Osteocyte (in vitro differentiated cells): ENCODE data around the gene RPP25. TPM values are rescaled to one million over a fixed set of nuclear protein-coding genes. Genes with fewer than 3 reads are reported as not detected.

Source experiments
- DNase-seq: peaks from one replicate; pipeline ENCODE4 v3.0.0; 2021; ENCODE audit warnings: mixed read lengths; ENCODE audit not compliant: unreplicated experiment; ENCODE audit errors: extremely low spot score
- H3K27ac Mint-ChIP-seq: one replicate; pipeline ENCODE4 v1.8.0; 2021; ENCODE audit warnings: mild to moderate bottlenecking, mixed read lengths; ENCODE audit not compliant: unreplicated experiment
- H3K27me3 Mint-ChIP-seq: one replicate; pipeline ENCODE4 v1.8.0; 2021; ENCODE audit warnings: mixed read lengths; ENCODE audit not compliant: unreplicated experiment
- H3K36me3 Mint-ChIP-seq: one replicate; pipeline ENCODE4 v1.8.0; 2021; ENCODE audit warnings: mixed read lengths; ENCODE audit not compliant: unreplicated experiment
- H3K4me1 Mint-ChIP-seq: one replicate; pipeline ENCODE4 v1.8.0; 2021; ENCODE audit warnings: mixed read lengths; ENCODE audit not compliant: unreplicated experiment
- H3K4me3 Mint-ChIP-seq: one replicate; pipeline ENCODE4 v1.8.0; 2021; ENCODE audit warnings: mild to moderate bottlenecking, moderate library complexity, mixed read lengths; ENCODE audit not compliant: unreplicated experiment
- H3K9me3 Mint-ChIP-seq: one replicate; pipeline ENCODE4 v1.8.0; 2021; ENCODE audit warnings: mixed read lengths; ENCODE audit not compliant: unreplicated experiment
- total RNA-seq: library from RNA; stranded (reverse); gene quantifications from 2 replicates; pipeline ENCODE4 v1.2.1, GENCODE V29; 2021
- TF ChIP-seq, protein P1 (sequence below): fragments of 200-600 bp; sonication (generic); IDR thresholded peaks from 2 replicates; pipeline ENCODE4 v1.5.0; 2021; ENCODE audit warnings: antibody characterized with exemption, mild to moderate bottlenecking, moderate library complexity

Gene RPP25
- total RNA-seq, 1 donor from 2014 or later = 19.8 TPM

DNA sequence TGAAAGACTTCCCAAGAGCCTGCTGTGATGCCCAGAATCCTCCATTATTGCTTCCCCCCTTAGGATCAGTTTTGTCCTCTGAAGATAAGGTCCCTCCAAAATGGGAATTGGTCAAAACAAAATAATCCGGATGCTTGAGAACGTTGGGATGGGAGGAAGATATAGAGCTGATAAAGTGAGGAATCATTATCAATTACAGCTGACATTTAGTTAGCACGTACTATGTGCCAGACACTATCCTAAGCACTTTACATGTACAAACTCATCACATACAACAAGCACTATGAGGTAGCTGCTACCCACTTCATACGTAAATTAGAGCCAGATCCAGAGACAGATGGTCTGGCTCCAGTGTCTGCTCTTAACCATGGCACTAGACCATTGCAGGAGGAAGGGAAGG is 6.6 kb upstream of the RPP25 start:
- Mint-ChIP-seq H3K36me3 (no peaks in the 10 kb centered on the region), H3K27ac (no peak overlapping the region), H3K9me3 (no peaks in the 10 kb centered on the region), H3K4me3 (no peak overlapping the region), H3K4me1 (peaks cover 38% of the 10 kb centered on the region), H3K27me3 (no peaks in the 10 kb centered on the region)
- DNase-seq = no peak
- TF ChIP-seq, protein P1, sequence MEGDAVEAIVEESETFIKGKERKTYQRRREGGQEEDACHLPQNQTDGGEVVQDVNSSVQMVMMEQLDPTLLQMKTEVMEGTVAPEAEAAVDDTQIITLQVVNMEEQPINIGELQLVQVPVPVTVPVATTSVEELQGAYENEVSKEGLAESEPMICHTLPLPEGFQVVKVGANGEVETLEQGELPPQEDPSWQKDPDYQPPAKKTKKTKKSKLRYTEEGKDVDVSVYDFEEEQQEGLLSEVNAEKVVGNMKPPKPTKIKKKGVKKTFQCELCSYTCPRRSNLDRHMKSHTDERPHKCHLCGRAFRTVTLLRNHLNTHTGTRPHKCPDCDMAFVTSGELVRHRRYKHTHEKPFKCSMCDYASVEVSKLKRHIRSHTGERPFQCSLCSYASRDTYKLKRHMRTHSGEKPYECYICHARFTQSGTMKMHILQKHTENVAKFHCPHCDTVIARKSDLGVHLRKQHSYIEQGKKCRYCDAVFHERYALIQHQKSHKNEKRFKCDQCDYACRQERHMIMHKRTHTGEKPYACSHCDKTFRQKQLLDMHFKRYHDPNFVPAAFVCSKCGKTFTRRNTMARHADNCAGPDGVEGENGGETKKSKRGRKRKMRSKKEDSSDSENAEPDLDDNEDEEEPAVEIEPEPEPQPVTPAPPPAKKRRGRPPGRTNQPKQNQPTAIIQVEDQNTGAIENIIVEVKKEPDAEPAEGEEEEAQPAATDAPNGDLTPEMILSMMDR = no peak

DNA sequence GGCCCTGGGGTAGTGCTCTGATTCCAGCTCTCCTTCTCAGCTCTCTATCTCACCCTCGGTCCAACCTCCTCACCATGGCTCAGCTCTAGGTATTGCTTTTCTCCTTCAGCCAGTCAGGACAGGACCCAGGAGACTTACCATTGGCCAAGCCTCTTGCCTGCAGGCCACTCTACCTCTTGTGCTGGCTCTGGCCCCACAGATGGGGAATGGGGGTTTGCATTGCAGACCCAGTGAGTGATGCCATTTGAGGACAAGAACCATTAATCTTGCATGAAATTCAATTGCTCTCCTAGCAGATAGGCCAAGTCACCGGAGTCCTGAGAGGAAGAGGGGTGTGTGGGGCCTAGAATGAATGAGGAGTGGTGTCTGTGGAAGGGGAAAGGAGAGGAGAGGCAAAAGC is 6.1 kb upstream of the RPP25 start:
- no peaks in the 10 kb centered on the region for H3K27me3 Mint-ChIP-seq
- H3K36me3 Mint-ChIP-seq = no peaks in the 10 kb centered on the region
- peaks cover 42% of the 10 kb centered on the region for H3K4me1 Mint-ChIP-seq

DNA sequence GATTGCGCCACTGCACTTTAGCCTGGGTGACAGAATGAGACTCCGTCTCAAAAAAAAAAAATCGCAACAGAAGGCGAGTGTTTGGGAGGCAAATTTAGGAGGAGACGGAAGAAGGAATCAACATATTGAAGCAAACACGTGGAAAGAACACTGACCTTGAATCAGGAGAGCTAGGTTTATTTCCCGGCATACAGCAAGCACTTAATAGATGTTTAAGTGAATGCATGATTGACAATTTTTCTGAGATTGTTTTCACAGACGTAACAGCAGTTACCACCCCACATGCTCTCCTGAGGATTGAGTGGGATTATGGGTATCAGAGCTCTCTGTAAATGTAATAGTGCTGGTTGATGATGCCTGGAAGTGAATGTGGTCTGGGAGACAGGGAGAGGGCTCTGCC is 5.6 kb upstream of the RPP25 start:
- TF ChIP-seq, protein P1 = no peak
- H3K4me1 Mint-ChIP-seq = peaks cover 45% of the 10 kb centered on the region
- no peak overlapping the region for H3K27ac Mint-ChIP-seq
- no peaks in the 10 kb centered on the region for H3K36me3 Mint-ChIP-seq
- no peak overlapping the region for H3K4me3 Mint-ChIP-seq
- no peak for DNase-seq
- no peaks in the 10 kb centered on the region for H3K9me3 Mint-ChIP-seq
- no peaks in the 10 kb centered on the region for H3K27me3 Mint-ChIP-seq

More for the DNA sequence above, 6.1 kb upstream of the RPP25 start:
- H3K4me3 Mint-ChIP-seq = no peak overlapping the region
- no peaks in the 10 kb centered on the region for H3K9me3 Mint-ChIP-seq
- no peak overlapping the region for H3K27ac Mint-ChIP-seq
- TF ChIP-seq, protein P1 = no peak
- DNase-seq = no peak

DNA sequence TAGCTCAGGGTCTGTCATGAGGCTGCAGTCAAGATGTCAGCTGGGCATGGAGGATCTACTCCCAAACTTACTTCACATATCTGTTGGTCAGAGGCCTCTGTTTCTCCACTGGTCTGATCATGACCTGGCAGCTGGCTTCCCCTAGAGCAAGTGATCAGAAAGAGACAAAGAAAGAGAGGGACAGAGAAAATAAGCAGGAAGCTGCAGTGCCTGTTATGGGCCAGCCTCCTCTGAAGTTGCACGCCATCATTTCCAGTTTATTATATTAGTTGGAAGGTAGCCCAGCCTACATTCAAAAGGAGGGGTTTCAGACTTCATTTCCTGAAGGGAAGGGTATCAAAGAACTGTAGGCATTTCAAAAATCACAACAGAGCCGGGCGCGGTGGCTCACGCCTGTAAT is 5.0 kb upstream of the RPP25 start:
- no peak for DNase-seq
- Mint-ChIP-seq H3K9me3 (no peaks in the 10 kb centered on the region), H3K4me1 (peaks cover 45% of the 10 kb centered on the region), H3K4me3 (no peak overlapping the region), H3K36me3 (no peaks in the 10 kb centered on the region), H3K27ac (peak overlapping the region; percentile 31), H3K27me3 (no peaks in the 10 kb centered on the region)
- TF ChIP-seq, protein P1 = no peak

DNA sequence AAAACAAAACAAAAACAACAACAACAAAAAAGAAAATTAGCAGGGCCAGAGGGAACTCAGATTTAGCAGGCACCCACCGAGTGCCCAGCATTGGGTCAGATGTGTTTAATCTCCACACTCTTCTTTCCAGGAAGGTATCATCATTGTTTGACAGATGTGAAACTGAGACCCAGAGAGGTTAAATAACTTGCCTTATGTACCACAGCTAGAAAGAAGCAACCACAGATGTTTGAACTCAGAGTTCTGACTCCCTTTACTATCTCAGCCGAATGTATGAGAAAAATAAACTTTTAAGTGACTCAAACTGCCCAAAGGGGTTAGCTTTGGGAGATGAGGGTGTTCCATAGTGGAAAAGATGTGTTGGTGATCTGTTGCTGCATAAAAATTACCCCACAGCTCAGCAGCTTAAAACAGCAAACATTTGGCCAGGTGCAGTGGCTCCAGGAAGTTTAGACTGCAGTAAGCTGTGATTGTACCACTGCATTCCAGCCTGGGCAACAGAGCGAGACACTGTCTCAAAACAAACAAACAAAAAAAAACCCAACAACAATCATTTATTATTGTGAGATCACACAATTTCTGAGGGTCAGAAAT is 4.5 kb upstream of the RPP25 start:
- Mint-ChIP-seq H3K27me3 (no peaks in the 10 kb centered on the region), H3K4me1 (peaks cover 45% of the 10 kb centered on the region), H3K4me3 (no peak overlapping the region), H3K9me3 (no peaks in the 10 kb centered on the region), H3K36me3 (no peaks in the 10 kb centered on the region), H3K27ac (peak overlapping the region; percentile 31)
- TF ChIP-seq, protein P1 = no peak
- no peak for DNase-seq
